ENCODE data around the gene TCL1A.

The TCL1A gene

DNA sequence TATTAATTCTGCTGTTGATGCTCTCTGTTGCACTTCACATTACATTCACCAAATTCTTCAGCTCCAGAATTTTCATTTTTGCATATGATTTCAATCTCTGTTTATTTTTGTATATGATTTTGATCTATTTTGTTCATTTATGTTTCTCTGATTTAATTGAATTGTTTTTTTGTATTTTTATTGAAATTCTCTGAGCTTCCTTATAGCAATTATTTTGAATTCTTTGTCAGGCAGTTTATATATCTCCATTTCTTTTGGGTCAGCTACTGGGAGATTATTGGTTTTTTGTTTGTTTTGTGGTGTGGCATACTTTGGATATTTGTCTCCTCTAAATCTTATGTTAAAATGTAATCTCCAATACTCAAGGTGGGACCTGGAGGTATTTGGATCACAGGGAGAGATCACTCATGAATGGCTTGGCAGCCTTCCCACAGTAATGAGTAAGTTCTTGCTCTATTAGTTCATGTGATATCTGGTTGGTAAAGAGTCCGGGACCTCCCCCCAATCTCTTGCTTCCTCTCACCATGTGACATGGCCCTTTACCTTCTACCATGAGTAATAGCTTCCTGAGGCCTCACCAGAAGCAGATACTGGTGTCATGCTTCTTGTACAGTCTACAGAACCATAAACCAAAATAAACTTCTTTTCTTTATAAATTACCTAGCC, 8.7 kb upstream of the TCL1A start:
- Histone ChIP-seq H2AFZ (ENCODE audit: low read depth, low read length) (no peak overlapping the region), H3K4me3 (ENCODE audit: low read depth in 1 of 2, low read length in 2 of 2) (no peak overlapping the region), H3K27me3 (ENCODE audit: insufficient read depth, low read length, poor library complexity) (peaks cover 5% of the 10 kb centered on the region), H3K36me3 (ENCODE audit: insufficient read depth, low read length) (no peaks in the 10 kb centered on the region), H3K4me1 (ENCODE audit: insufficient read depth, low read length) (no peaks in the 10 kb centered on the region), H3K9ac (ENCODE audit: low read depth, low read length) (no peak overlapping the region), H3K27ac (ENCODE audit: low read length) (no peak overlapping the region), H3K4me2 (ENCODE audit: insufficient read depth, low read length) (no peak overlapping the region), H4K20me1 (ENCODE audit: insufficient read depth, low read length) (no peaks in the 10 kb centered on the region), H3K9me3 (ENCODE audit: insufficient read depth, low read length, severe bottlenecking) (no peaks in the 10 kb centered on the region), H3K79me2 (ENCODE audit: insufficient read depth, low read length) (no peaks in the 10 kb centered on the region)
- DNase-seq = no peak
- no peak for ATAC-seq (ENCODE audit: insufficient read depth, low read depth)
- TF ChIP-seq CTCF (IDR thresholded peaks at IDR 0.05; ENCODE audit: borderline replicate concordance, extremely low read depth, low read length, poor library complexity, severe bottlenecking) (no peak), EZH2 (IDR thresholded peaks at IDR 0.05; ENCODE audit: borderline replicate concordance, low read depth, low read length, severe bottlenecking) (no peak)

DNA sequence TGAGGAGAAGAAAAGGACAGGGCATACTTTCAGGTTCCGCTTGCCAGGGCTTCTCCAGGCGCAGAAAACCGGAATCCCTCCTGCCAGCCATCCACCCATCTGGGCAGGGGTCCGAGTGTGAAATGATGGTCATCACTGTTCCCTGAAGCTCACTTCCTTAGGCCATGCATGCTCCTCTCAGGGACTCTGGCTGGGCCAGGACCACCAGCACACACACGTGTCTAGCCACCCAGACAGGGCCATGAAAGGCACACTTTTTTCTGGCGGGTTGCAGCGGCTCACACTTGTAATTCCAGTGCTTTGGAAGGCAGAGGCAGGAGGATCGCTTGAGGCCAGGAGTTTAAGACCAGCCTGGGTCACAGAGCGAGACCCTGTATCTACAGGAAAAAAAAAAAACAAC, 1.5 kb downstream of the TCL1A start:
- H3K27me3 ChIP-seq (ENCODE audit: insufficient read depth, low read length, poor library complexity) = no peaks in the 10 kb centered on the region
- H3K4me2 ChIP-seq (ENCODE audit: insufficient read depth, low read length) = no peak overlapping the region
- ATAC-seq (ENCODE audit: insufficient read depth, low read depth) (no peak), DNase-seq (no peak)
- no peak overlapping the region for H2AFZ ChIP-seq (ENCODE audit: low read depth, low read length)
- no peaks in the 10 kb centered on the region for H3K9me3 ChIP-seq (ENCODE audit: insufficient read depth, low read length, severe bottlenecking)
- H3K79me2 ChIP-seq (ENCODE audit: insufficient read depth, low read length) = no peaks in the 10 kb centered on the region
- no peaks in the 10 kb centered on the region for H3K4me1 ChIP-seq (ENCODE audit: insufficient read depth, low read length)
- H4K20me1 ChIP-seq (ENCODE audit: insufficient read depth, low read length) = no peaks in the 10 kb centered on the region
- H3K27ac ChIP-seq (ENCODE audit: low read length) = no peak overlapping the region
- no peaks in the 10 kb centered on the region for H3K36me3 ChIP-seq (ENCODE audit: insufficient read depth, low read length)
- TF ChIP-seq CTCF (IDR thresholded peaks at IDR 0.05; ENCODE audit: borderline replicate concordance, extremely low read depth, low read length, poor library complexity, severe bottlenecking) = no peak
- no peak for TF ChIP-seq EZH2 (IDR thresholded peaks at IDR 0.05; ENCODE audit: borderline replicate concordance, low read depth, low read length, severe bottlenecking)
- no peak overlapping the region for H3K9ac ChIP-seq (ENCODE audit: low read depth, low read length)
- H3K4me3 ChIP-seq (ENCODE audit: low read depth in 1 of 2, low read length in 2 of 2) = no peak overlapping the region

DNA sequence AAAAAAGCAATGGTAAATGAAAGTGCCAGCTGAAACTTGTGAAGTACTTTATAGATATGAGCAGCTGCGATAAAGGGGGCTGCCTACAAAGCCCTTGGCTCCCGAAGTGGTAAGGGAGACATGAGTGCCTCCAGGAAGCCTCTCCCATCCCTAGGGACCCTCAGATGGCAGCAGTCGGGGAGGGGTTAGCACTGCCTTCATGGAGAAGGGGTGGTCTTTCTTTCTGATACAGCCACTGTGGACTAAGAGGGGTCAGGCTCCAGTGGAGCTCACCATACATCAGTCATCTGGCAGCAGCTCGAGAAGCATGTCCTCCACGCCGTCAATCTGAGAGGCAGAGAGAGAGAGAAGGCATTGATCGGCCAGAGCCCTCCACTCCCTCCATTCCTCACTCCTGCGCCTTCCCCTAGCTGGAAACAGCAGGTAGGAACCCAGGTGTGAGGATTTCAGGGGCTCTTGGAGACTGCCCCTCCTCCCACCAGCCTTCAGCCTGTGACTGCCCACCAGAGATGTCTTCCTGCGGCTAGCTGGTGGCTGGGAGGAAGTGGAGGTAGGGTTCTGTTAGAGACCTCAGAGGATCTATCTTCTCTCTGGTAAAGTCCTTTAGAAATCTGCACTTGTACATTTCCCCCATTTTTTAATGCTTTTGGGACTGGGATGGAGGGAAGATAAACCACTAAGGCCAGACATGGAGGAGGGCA, 2.3 kb downstream of the TCL1A start:
- ATAC-seq (ENCODE audit: insufficient read depth, low read depth) (no peak), DNase-seq (no peak)
- Histone ChIP-seq H2AFZ (ENCODE audit: low read depth, low read length) (no peak overlapping the region), H3K36me3 (ENCODE audit: insufficient read depth, low read length) (no peaks in the 10 kb centered on the region), H3K27me3 (ENCODE audit: insufficient read depth, low read length, poor library complexity) (no peaks in the 10 kb centered on the region), H3K4me2 (ENCODE audit: insufficient read depth, low read length) (no peak overlapping the region), H3K4me3 (ENCODE audit: low read depth in 1 of 2, low read length in 2 of 2) (no peak overlapping the region), H3K9me3 (ENCODE audit: insufficient read depth, low read length, severe bottlenecking) (no peaks in the 10 kb centered on the region), H3K79me2 (ENCODE audit: insufficient read depth, low read length) (no peaks in the 10 kb centered on the region), H4K20me1 (ENCODE audit: insufficient read depth, low read length) (no peaks in the 10 kb centered on the region), H3K27ac (ENCODE audit: low read length) (no peak overlapping the region), H3K4me1 (ENCODE audit: insufficient read depth, low read length) (no peaks in the 10 kb centered on the region), H3K9ac (ENCODE audit: low read depth, low read length) (no peak overlapping the region)
- TF ChIP-seq CTCF (IDR thresholded peaks at IDR 0.05; ENCODE audit: borderline replicate concordance, extremely low read depth, low read length, poor library complexity, severe bottlenecking) (no peak), EZH2 (IDR thresholded peaks at IDR 0.05; ENCODE audit: borderline replicate concordance, low read depth, low read length, severe bottlenecking) (no peak)
